ENCODE results near the gene LYRM4.
A peak's percentile ranks its signal among the peaks of the same experiment; 100 is the strongest.

LYRM4 gene

DNA sequence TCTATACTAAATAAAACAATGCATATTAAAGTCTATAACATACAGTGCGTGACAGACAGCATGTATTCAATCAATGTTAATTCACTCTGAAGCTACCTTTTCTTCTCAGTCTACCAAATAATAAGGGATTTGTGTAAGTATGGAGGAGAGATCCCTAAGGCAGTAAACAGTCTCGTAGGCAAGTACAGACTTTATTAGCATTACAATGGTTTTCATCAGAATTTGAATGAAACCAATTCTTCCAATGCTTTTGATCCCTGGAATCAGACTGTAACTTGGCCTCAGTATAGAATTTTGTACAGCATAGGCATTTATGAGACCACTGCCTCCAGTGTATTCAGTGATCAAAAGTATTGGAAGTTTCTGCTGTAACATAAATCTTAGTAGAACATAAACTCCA is 19.5 kb downstream of the LYRM4 start:
- DNase-seq: no peak

DNA sequence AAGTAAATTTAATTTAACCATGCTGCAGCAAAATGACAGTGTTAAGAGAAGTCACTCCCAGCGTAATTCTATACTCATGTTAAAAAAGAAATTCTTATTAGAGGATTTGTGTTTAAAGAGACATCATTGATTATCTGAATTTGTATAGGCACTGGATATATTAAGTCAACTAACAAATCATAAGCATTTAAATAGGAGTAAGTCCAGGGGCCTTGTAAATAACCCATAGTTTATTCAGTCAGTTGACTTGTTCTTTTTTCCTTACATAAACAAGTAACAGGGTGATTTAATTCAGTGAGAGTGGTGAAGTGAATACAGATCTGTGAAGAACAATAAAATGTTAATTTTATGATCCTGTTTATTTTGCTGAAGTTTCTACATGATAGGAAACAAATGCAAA is 22.4 kb downstream of the LYRM4 start:
- no peak for DNase-seq

DNA sequence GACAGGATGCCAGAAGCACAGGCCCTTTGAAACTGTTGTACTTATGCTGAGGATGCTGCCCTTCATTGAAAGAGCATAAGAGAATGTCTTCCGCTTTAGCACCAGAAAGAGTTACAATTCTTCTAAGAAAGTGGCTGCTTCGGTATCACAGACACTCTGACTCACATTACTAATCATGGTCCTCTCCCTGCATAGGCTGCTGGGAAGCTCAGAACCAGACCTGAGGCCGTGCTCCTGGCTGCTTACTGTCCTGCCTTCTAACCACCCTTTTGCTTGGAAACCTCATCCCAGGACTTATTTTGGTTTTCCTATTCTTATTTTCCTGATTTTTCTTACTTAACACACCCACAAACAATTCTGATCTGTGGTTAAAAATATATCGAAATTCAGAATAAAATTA is 22.9 kb downstream of the LYRM4 start:
- no peak for DNase-seq

DNA sequence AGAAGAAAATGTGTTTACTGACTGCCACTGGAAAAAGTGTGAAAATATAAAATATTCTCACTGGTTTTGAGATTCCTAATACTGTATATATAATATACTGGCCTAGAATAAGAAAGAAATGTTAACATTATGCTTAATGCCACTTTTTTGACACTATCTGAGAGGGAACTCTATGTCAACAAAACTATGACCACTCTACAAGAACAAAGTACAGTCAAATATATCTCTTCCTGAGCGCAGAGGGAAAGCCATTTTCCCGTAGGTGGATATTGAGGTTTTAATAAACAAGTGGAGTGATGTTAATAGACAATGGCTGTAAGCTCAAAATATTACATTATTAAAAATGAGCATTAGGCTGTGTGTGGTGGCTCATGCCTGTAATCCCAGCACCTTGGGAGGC is 24.9 kb downstream of the LYRM4 start:
- no peak for DNase-seq

DNA sequence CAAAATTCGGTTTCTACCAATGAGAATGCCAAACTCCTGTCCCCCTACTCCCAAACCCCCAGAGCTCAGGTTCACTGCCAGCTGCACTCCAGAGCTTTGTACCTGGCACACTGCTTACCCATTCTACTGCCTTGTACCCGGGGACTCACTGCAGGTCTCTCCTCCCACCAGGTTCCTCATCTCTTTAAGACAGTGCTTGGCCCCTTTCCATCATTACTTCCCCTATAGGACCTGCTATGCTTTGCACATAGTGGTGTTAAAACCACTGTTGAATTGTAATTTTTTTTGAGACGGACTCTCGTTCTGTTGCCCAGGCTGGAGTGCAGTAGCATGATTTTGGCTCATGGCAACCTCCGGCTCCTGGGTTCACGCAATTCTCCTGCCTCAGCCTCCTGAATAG is 25.9 kb downstream of the LYRM4 start:
- DNase-seq: no peak

DNA sequence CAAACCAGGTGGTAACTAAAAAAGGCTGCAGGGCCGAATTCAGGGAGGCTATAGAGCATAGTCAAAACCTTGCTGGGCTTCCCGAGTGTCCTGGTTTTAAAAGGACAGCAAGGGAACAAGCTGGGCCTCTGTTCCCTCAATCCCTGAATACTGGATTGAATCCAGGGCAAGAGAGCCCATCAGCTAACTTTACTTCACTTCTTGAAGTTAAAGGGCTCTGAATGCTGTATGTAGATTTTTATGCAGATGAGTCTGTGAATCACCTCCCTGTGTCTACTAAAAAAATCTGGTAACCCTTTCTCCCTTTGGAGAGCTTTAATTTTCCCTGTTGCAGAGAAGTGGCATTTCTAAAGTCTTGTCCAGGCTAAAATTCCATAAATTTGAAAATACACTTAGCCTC is 29.5 kb downstream of the LYRM4 start:
- no peak for DNase-seq

DNA sequence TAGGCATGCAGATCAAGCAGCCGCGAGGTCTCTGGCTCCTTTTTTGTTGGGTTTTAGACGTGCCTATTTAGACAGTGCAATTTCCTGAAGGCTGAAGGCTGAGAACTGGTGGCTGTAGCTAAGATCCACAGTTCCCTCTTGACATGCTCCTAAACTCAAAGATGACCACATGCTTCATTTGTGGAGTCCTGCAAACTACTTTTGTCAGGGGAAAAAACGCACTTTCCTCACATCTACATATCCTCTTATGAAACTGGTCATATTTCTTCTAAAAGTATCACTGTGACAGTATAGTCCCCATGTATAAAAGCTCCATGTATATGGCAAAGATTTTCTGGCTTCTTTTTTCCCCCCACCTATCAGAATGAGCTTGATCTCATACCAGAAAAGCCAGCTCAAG is 30.7 kb downstream of the LYRM4 start:
- no peak for DNase-seq

DNA sequence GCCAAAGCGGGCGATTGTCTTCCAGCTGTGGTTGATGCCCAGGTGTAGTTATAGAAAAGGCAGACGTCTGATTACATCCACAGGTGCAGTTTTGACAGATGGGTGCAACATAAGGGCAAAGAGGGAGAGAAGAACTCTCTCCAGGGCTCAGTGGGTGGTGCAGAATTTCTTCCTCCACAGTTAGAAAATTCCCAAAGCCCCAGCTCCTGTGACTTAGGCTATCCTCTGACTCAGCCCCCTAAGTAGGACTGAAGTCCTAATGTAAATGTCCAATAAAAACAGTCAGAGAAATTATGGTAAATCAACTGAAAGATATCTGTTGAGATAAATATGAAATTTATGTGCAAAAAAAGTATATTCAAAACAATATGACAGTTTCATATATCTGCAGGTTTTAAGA is 31.4 kb downstream of the LYRM4 start:
- no peak for DNase-seq

DNA sequence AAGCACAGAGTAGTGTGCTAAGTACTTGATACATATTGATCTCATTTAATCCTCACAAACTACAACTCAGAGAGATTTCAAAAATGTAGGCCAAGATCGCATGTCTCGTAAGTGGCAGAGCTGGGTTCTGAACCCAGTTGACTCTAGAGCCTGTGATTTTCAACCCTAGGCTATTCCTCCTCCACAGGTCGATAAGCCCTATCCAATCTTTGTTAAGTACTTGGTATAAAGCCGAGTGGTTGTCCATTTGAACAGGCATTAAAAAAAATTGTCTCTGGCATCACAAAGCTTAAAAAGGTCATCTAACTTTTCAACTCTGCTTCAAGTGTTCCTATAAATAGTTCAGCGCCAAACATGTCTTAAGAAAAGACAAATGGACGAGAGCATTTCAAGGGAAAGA is 37.4 kb downstream of the LYRM4 start:
- DNase-seq: no peak

DNA sequence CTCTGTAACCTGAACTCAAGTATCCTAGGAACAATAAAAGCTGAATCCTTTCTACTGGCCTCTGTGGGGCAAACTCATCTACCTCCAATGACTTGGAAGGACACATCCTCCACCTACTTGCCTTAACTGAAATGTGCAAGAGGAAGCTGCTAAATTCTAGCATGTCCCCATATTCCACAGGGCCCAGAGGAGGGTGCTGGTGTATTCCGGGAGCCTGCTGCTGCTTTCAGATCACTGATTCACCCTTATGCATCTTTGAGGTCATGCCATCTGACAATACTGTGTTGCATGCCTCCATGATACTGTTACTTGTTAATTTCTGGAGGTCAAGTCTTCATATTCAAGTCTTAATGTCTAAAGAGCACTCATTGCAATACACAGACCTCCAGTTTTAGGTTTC is 40.3 kb downstream of the LYRM4 start:
- DNase-seq: no peak

DNA sequence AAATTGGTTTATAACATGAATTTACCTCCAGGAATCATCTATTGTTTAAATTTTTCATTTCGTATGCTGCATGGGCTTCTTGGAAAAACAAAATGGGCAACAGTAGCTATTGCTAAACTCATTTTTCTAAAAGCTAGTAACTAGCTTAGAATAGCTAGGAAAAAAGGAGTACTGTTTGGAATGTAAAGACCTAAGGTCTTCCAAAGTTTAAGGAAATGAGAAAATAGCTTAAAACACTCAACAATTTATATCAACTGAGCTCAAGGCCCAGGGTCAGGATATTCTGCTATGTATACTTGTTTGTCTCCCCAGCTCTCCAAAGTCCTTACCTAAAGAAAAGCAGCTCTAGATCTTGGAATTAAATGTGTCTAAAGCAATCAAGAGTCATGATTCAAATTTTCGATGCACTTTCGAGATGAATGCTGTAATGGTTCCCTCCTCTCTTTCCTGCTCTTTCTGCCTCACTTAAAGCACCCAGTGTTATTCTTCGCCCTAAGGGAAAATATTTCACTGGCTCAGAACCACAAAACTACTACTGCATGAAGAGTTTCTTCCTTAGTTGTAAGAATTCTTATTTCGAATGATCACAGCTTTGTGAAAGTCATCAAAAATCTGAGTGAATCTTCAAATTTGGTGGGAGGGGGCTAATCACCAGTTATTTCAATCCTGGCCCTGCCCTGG is 41.6 kb downstream of the LYRM4 start:
- no peak for DNase-seq

DNA sequence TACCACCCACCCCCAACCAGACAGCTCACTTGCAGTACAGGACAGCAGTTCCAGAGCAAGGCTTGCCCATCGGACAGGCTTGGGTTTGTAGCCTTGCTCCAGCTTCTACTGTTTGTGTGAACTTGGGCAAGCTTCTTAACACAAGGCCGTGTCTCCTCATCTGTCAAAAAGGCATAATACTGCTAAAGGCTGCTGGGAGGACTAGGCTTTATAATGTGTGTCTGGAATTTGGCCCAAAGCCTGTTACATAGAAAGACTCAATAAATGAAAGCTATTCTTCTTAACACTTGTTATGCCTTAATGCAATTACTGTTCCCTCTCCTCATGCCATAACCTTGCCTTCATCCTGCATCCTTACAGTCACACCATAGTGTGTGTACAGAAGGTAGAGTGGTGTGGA is 43.4 kb downstream of the LYRM4 start:
- DNase-seq: no peak

DNA sequence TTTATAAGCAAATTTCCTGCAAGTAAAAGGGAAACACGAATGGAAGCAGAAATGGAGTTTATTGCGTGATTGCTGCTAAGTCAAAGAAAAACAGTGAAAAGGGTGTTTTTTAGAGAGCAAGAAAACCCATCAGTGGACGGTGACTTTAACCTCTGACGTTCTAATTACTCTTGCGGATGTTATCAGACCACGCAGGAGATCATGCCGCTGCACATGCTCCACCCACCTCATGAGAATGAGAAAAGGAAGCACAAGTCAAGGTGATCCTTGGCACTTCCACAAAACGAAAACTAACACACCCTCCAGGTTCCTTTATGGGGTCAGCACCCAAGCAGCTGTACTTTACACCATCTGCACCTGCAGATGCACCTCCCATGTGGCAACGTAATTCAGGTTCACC is 45.0 kb downstream of the LYRM4 start:
- DNase-seq: no peak

DNA sequence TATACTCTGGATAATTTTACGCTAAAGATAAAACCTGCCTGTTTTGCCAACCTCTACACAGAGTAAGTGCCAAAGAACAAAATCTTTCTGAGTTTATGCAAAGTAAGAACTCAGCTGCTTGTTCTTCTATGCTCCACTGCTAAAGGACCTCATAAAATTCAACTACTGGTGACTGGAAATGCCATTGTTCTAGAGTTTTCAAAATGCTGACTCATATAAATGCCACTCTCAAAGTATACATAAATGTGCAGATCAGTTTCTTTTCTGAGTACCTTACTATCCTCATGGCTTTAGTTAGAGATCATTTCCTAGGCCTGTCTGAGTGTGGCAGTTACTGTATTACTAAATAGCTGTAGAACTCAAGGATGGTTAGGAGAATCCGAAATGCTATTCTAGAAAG is 45.6 kb downstream of the LYRM4 start:
- no peak for DNase-seq

DNA sequence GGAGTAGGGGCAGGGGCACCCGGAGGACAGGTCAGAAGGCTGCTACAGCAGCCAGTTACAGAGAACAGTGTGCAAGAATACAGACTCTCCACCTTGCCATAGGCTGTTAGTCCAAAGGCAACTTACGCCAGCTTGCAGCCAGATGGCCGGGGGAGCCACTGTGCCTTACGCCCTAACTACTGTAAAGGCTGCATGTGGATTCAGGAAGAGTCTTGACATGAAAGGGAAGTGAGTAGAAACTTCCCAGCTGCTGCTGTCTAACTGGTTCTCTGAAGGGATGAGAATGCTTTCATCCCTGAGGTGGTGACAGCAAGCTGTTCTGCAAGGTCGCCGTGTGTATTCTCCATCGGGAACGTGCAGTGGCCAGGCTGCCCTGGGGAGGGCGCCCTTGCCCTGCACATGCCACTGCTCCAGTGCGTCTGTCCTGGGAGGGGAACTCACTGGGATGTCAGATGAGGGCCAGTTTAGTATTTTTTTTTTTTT is 46.1 kb downstream of the LYRM4 start:
- peak; percentile 41 to 54 for DNase-seq

DNA sequence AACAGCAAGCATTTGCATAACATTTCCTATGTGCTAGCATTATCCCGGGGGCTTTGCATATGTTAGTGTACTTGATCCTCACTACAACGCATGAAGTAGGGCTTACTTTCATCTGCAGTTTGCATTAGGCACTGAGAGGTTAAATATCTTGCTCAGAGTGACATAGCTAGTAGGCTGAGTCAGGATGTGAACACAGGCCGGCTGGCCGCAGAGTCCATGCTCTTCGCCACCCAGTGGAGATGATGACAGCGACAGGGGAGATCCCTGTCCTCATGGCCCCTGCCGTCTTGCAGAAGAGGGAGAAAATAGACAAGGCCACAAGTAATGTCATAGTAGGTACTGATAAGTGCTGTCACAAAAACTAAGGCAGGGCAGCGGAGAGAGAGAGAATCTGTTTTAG is 46.9 kb downstream of the LYRM4 start:
- no peak for DNase-seq

DNA sequence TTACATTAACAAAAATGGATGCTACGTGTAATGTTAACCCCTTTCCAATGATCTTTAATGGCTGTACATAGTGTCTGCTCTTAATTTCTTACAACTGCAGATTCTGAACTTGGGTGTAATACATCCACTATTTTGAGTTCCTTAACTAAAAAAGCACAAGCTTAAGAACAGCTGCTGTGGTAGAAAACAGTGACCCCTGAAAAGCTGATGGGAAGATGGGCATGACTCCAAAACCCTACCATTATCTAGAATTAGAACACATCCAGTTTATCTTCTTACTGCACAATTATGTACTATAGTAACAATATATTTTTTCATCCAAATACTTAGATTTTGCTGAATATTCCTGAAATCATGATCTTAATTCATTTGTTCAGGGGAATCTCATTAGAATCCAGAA is 49.3 kb downstream of the LYRM4 start:
- DNase-seq: no peak

DNA sequence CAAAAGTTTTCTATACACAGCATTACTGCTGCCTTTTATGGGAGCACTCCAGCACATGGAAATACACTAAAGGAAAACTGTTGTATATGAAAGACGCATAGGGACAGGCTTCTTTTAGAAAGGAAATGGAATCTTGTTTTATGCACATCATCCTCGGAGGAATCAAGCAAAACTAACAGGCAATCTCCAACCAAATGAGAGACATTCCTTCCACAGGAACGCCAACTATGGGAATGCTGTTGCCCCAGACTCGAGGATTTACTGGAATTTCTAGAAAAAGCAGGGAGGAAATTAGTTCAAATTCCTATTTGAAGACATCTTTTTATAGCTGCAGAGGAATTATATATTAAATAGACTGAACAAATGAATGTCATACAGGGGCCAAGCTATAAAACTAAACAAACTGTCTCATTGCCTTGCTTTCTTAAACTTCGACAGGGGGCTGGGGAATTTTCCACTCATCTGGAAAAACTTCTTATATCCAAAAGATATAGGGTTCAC is 52.2 kb downstream of the LYRM4 start:
- no peak for DNase-seq

DNA sequence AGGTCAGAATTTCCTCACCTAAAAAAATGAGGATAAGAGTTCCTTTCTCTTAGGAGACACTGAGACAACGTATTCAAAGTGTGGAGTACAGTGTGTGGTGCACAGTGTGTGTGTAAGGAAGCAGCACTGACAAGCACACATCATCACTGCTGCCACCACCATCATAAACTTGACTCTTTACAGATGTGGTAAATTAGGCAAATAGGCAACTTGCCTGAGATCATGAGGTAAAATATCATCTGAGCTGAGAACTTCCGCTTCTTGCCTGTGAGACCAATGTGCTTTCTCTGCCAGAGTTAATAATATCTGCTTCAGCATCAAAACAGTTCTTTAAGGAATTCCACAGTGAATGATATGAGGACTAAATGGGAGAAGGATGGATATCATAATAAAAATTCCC is 52.7 kb downstream of the LYRM4 start:
- DNase-seq: no peak

DNA sequence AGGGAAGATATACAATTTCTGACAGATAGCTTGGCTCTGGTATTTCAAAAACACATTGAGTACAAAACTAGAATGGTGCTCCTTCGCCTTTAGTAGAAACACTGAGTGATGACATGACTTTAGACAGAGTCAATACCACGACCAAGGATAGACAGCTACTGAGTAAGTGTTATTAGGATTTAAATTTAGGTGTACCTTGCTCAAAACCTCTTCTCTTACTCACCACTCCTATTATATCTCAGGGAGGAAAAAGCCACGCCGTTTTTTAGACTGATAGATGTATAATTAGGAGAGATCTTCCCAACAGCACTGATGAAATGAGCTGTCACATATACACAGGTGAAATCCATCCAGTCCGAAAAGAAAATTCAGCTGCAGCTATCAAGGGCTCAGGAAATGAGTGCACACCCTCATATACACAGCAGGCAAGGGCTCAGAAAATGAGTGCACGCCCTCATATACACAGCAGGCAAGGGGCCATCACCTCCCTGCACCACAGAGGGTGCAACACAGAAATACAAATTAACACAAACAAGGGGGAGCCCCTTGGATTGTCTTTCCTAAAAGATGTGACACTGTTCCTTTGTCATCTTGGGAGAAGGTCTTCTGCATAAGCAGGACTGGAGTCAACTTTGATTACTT is 53.7 kb downstream of the LYRM4 start:
- no peak for DNase-seq

DNA sequence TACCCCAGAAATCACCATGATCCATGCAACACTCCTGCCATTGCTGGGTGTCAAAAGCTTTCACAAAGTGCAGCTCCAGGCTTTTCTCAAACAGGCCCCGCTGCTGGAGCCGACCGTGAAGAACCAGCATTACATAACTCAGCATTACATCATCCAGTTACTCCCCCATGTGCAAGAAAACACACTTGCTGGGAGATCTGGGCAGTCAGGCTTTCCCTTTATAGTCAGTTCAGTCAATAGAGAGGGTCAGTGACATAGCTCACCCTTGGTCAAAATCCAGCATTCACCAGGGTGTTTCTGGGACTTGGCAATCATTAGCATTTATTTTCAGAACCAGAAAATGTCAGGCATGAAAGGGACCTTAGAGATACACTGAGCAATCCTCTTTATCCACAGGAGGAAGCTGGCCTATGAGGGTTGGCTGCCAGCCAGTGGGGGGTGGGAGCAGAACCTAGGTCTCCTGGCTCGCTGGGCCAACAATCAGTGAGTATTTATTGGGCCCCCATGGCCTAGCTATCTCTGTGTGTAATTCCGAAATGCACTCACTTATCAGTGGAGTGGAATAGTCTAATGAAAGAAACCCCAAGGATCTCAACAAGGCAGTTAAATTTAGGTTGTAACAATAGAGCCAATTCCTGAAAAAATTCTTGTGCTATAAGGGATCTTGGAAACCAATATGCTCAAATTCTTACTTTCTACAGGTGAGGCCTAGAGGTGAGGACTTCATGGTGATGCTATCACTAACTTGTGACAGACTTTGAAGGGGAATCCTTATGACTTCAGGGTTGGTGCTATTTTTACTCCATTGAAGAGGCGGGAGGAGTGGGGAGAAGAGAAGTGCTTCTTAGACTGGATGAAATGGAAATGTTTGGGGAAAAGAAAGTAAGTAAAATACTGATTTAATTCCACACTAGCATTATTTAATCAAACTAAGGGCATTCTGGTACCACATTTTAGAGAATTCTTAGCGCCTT is 54.6 kb downstream of the LYRM4 start:
- no peak for DNase-seq

DNA sequence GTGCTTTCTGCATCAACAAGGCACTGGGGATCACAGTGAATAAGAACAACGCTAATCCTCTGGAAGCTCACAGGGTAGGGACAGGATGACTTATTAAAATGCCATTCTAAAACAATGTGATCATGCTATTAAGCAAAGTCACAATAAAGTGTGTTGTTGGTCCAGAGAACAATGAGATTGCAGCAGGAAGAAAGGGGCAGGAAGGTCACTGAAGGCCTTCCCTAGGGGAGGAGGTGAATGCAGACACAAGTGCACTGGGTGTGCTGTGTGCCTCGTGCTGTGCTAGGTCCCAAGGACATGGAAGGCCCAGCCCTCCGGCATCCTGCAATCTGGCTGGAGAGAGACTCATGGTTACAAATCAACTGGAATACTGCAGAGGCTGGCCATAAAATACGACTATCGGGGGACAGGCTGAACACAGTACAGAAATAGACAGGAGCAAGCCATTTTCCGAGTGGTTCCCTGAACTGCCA is 55.7 kb downstream of the LYRM4 start:
- DNase-seq: no peak

DNA sequence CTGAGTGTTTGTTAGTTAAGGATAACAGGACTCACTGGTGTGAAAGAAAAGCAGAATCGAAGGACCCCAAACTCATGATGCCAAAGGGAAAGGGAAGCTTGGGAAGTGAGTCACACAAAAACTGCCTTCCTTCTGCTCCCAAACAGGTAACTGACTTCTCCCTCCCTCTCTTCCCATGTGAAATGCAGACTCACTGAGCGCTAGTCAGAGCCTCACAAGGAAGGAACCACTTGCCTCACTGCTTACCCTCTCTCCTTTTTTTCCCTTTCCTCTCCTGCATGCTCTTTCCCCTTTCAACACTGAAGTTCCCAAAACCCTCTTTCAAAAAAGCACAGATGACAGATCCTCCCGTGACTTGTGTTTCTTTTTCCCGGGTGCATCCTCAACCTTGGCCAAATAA is 56.4 kb downstream of the LYRM4 start:
- DNase-seq: no peak

All from activated CD4-positive, alpha-beta T cell treated with anti-CD3 and anti-CD28 coated beads, Interleukin-2, amount 50 U/mL, for 48 hours (primary cell).